Measurements from ENCODE around the gene SETD7. TPM values are rescaled to one million over a fixed set of nuclear protein-coding genes. Genes with fewer than 3 reads are reported as not detected.

The SETD7 gene
- total RNA-seq, 6 experiments from 2014 or later = 61.5 to 86.6 (median 67.9) TPM

GRCh38 chr4:139534287-139534950, 21.6 kb downstream of the SETD7 start:
- peaks cover 13% of the 10 kb centered on the region for H3K36me3 Mint-ChIP-seq (ENCODE audit: low read depth)

GRCh38 chr4:139533511-139533910, 22.5 kb downstream of the SETD7 start:
- Mint-ChIP-seq H3K27ac (no peak overlapping the region), H3K9me3 (no peaks in the 10 kb centered on the region), H3K36me3 (ENCODE audit: low read depth) (peaks cover 19% of the 10 kb centered on the region), H3K4me1 (ENCODE audit: low read depth) (peaks cover 13% of the 10 kb centered on the region), H3K27me3 (ENCODE audit: insufficient read depth) (no peaks in the 10 kb centered on the region; the same call in 1 of the 2 replicates), H3K4me3 (no peak overlapping the region)
- no peak for TF ChIP-seq CTCF (IDR thresholded peaks at IDR 0.05)
- DNase-seq = no peak

More at GRCh38 chr4:139534287-139534950, 21.6 kb downstream of the SETD7 start:
- peaks cover 4% of the 10 kb centered on the region; the same call in 1 of the 2 replicates for H3K4me1 Mint-ChIP-seq (ENCODE audit: low read depth)
- H3K9me3 Mint-ChIP-seq = no peaks in the 10 kb centered on the region
- no peak overlapping the region for H3K4me3 Mint-ChIP-seq
- TF ChIP-seq CTCF (IDR thresholded peaks at IDR 0.05) = no peak
- H3K27ac Mint-ChIP-seq = no peak overlapping the region
- no peaks in the 10 kb centered on the region; the same call in 1 of the 2 replicates for H3K27me3 Mint-ChIP-seq (ENCODE audit: insufficient read depth)
- no peak for DNase-seq

GRCh38 chr4:139532947-139533346, 23.1 kb downstream of the SETD7 start:
- peaks cover 21% of the 10 kb centered on the region for H3K36me3 Mint-ChIP-seq (ENCODE audit: low read depth)
- H3K27me3 Mint-ChIP-seq (ENCODE audit: insufficient read depth) = no peaks in the 10 kb centered on the region; the same call in 1 of the 2 replicates
- H3K4me1 Mint-ChIP-seq (ENCODE audit: low read depth) = peaks cover 16% of the 10 kb centered on the region
- H3K4me3 Mint-ChIP-seq = no peak overlapping the region
- TF ChIP-seq CTCF (IDR thresholded peaks at IDR 0.05) = no peak
- DNase-seq = no peak
- no peak overlapping the region for H3K27ac Mint-ChIP-seq
- H3K9me3 Mint-ChIP-seq = no peaks in the 10 kb centered on the region

GRCh38 chr4:139530833-139531427, 25.1 kb downstream of the SETD7 start:
- DNase-seq = no peak
- no peak overlapping the region for H3K4me3 Mint-ChIP-seq
- TF ChIP-seq CTCF (IDR thresholded peaks at IDR 0.05) = peak; percentile 69
- H3K27ac Mint-ChIP-seq = no peak overlapping the region
- peaks cover 16% of the 10 kb centered on the region for H3K4me1 Mint-ChIP-seq (ENCODE audit: low read depth)
- no peaks in the 10 kb centered on the region for H3K9me3 Mint-ChIP-seq
- no peaks in the 10 kb centered on the region; the same call in 1 of the 2 replicates for H3K27me3 Mint-ChIP-seq (ENCODE audit: insufficient read depth)
- peaks cover 17% of the 10 kb centered on the region for H3K36me3 Mint-ChIP-seq (ENCODE audit: low read depth)

- Mint-ChIP-seq H3K36me3 (ENCODE audit: low read depth) (peaks cover 26% of the 10 kb centered on the region), H3K4me1 (ENCODE audit: low read depth) (peaks cover 28% of the 10 kb centered on the region)
These were observed 27.5 kb downstream of the SETD7 start for GRCh38 chr4:139528377-139529005.

More at GRCh38 chr4:139528377-139529005, 27.5 kb downstream of the SETD7 start:
- no peak overlapping the region for H3K4me3 Mint-ChIP-seq
- H3K27me3 Mint-ChIP-seq (ENCODE audit: insufficient read depth) = no peaks in the 10 kb centered on the region; the same call in 1 of the 2 replicates
- peak; percentile 63 for DNase-seq
- peak overlapping the region; percentile 22; the same call in 1 of the 2 replicates for H3K27ac Mint-ChIP-seq
- no peak for TF ChIP-seq CTCF (IDR thresholded peaks at IDR 0.05)
- H3K9me3 Mint-ChIP-seq = no peaks in the 10 kb centered on the region
